H1 (cell line): ENCODE results near the gene BBLN. TPM values are rescaled to one million over a fixed set of nuclear protein-coding genes. Genes with fewer than 3 reads are reported as not detected.

Experiments
- polyA plus RNA-seq, 7 experiments: library from polyadenylated mRNA; depleted of rRNA in 3 of 7; stranded (reverse) in 5 of 7; unstranded in 2 of 7; fragments of >200 nt in 5 of 7; fragments of 200-250 nt in 2 of 7; gene quantifications; 1 replicate in 5 of 7; 2 replicates in 1 of 7; 4 replicates in 1 of 7; pipeline versions ENCODE4 v1.2.1 to v1.2.3, GENCODE V29; 2011 to 2013; ENCODE audit warnings: missing spikeins in 2 of 7, mixed read lengths in 2 of 7
- total RNA-seq: library from RNA; stranded (reverse); fragmentation: NEBNext Ultra II Directional; extraction: Animal tissue kit (Norgen Biotek cat#: 25700); gene quantifications from 2 replicates; pipeline ENCODE4 v1.2.1, GENCODE V29; 2021

BBLN gene
- total and polyA plus RNA-seq, 2 of the 8 experiments (the other 6 are each of a cell fraction or from before 2014, with no cell fraction given), result 63.1 to 164 TPM

Other genes with a start within 250 kb of the BBLN start
- 21.8 and 27.0 TPM in 2 replicates for gene ST6GALNAC4, start 243.2 kb upstream of the BBLN start, total RNA-seq
- 34.1 and 49.5 TPM in 2 replicates for gene ST6GALNAC4, start 243.2 kb upstream of the BBLN start, polyA plus RNA-seq (2011; rRNA removed)
- gene PIP5KL1, start 229.5 kb upstream of the BBLN start, total RNA-seq, result 12.2 and 13.4 TPM in 2 replicates
- gene PIP5KL1, start 229.5 kb upstream of the BBLN start, polyA plus RNA-seq (2011; rRNA removed), result 15.4 and 27.4 TPM in 2 replicates
- gene DPM2, start 222.4 kb upstream of the BBLN start, total RNA-seq, result 45.4 and 48.8 TPM in 2 replicates
- 95.4 and 110 TPM in 2 replicates for gene DPM2, start 222.4 kb upstream of the BBLN start, polyA plus RNA-seq (2011; rRNA removed)
- gene EEIG1, start 179.3 kb upstream of the BBLN start, total RNA-seq, result 50.8 and 51.3 TPM in 2 replicates
- gene EEIG1, start 179.3 kb upstream of the BBLN start, polyA plus RNA-seq (2011; rRNA removed), result 29.8 and 61.0 TPM in 2 replicates
- 8.7 and 11.6 TPM in 2 replicates for gene NAIF1, start 92.9 kb upstream of the BBLN start, total RNA-seq
- gene NAIF1, start 92.9 kb upstream of the BBLN start, polyA plus RNA-seq (2011; rRNA removed), result 9.0 and 11.2 TPM in 2 replicates
- gene SLC25A25, start 92.0 kb upstream of the BBLN start, total RNA-seq, result 16.8 and 18.5 TPM in 2 replicates
- 6.5 and 10.0 TPM in 2 replicates for gene SLC25A25, start 92.0 kb upstream of the BBLN start, polyA plus RNA-seq (2011; rRNA removed)
- 76.9 and 81.2 TPM in 2 replicates for gene PTGES2, start 32.5 kb upstream of the BBLN start, total RNA-seq
- 80.7 and 119 TPM in 2 replicates for gene PTGES2, start 32.5 kb upstream of the BBLN start, polyA plus RNA-seq (2011; rRNA removed)
- gene LCN2, start 10.8 kb upstream of the BBLN start, total RNA-seq, result 1.1 and 1.4 TPM in 2 replicates
- 1.6 TPM in 2 replicates for gene LCN2, start 10.8 kb upstream of the BBLN start, polyA plus RNA-seq (2011; rRNA removed)
- gene CIZ1, start 31.3 kb downstream of the BBLN start, total RNA-seq, result 103 and 107 TPM in 2 replicates
- gene CIZ1, start 31.3 kb downstream of the BBLN start, polyA plus RNA-seq (2011; rRNA removed), result 66.0 and 87.0 TPM in 2 replicates
- gene DNM1, start 43.1 kb downstream of the BBLN start, total RNA-seq, result 43.7 and 62.7 TPM in 2 replicates
- 34.3 and 55.4 TPM in 2 replicates for gene DNM1, start 43.1 kb downstream of the BBLN start, polyA plus RNA-seq (2011; rRNA removed)
- 43.6 and 50.1 TPM in 2 replicates for gene GOLGA2, start 115.7 kb downstream of the BBLN start, total RNA-seq
- gene GOLGA2, start 115.7 kb downstream of the BBLN start, polyA plus RNA-seq (2011; rRNA removed), result 13.1 and 15.9 TPM in 2 replicates
- gene SWI5, start 116.0 kb downstream of the BBLN start, total RNA-seq, result 25.5 and 29.0 TPM in 2 replicates
- 54.6 and 59.5 TPM in 2 replicates for gene SWI5, start 116.0 kb downstream of the BBLN start, polyA plus RNA-seq (2011; rRNA removed)
- 37.8 and 39.7 TPM in 2 replicates for gene TRUB2, start 162.2 kb downstream of the BBLN start, total RNA-seq
- 16.4 and 20.7 TPM in 2 replicates for gene TRUB2, start 162.2 kb downstream of the BBLN start, polyA plus RNA-seq (2011; rRNA removed)
- gene COQ4, start 162.6 kb downstream of the BBLN start, total RNA-seq, result 30.2 and 32.3 TPM in 2 replicates
- gene COQ4, start 162.6 kb downstream of the BBLN start, polyA plus RNA-seq (2011; rRNA removed), result 58.8 and 79.2 TPM in 2 replicates
- gene SLC27A4, start 180.3 kb downstream of the BBLN start, total RNA-seq, result 20.5 and 21.1 TPM in 2 replicates
- 14.9 and 23.1 TPM in 2 replicates for gene SLC27A4, start 180.3 kb downstream of the BBLN start, polyA plus RNA-seq (2011; rRNA removed)
- 60.5 and 62.3 TPM in 2 replicates for gene URM1, start 211.1 kb downstream of the BBLN start, total RNA-seq
- gene URM1, start 211.1 kb downstream of the BBLN start, polyA plus RNA-seq (2011; rRNA removed), result 58.3 and 71.9 TPM in 2 replicates